Measurements from ENCODE around the gene PARD6A.

DNA sequence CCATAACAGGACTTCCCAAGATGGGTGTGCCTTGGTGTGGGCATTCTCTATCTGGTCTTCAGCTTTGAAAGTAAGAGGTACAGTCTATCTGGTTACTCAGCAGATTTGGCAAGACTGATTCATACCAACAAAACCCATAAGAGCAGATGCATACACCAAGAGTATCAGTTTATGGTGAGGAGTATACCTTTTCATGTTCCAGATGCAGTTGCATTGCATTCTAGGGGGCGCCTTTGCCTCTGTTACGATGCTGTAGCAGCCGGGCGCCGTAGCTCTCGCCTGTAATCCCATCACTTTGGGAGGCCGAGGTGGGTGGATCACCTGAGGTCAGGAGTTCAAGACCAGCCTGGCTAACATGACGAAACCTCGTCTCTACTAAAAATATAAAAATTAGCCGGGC lies 47.0 kb upstream of the PARD6A start:
- TF ChIP-seq RCOR1 (IDR thresholded peaks at IDR 0.05; ENCODE audit: insufficient replicate concordance, low read length) (no peak), MAZ (IDR thresholded peaks at IDR 0.05; ENCODE audit: borderline replicate concordance, low read depth, low read length) (no peak), CTCF (conservative IDR thresholded peaks at IDR 0.05; ENCODE audit: low read depth, low read length) (peak; percentile 6; the same call in 1 of the 2 replicates), SMC3 (IDR thresholded peaks at IDR 0.05; ENCODE audit: low read depth, low read length) (no peak), MAFK (IDR thresholded peaks at IDR 0.05; ENCODE audit: low read depth, low read length) (no peak), FOS (IDR thresholded peaks at IDR 0.05; ENCODE audit: low read depth, low read length) (no peak), POLR2A (IDR thresholded peaks at IDR 0.05; ENCODE audit: low read depth, low read length) (no peak), USF2 (IDR thresholded peaks at IDR 0.05; ENCODE audit: low read depth, low read length) (no peak), CEBPB (IDR thresholded peaks at IDR 0.05; ENCODE audit: low read depth, low read length) (no peak), CHD1 (IDR thresholded peaks at IDR 0.05; ENCODE audit: low read depth, low read length) (no peak)
- TF ChIP-seq, protein P1, sequence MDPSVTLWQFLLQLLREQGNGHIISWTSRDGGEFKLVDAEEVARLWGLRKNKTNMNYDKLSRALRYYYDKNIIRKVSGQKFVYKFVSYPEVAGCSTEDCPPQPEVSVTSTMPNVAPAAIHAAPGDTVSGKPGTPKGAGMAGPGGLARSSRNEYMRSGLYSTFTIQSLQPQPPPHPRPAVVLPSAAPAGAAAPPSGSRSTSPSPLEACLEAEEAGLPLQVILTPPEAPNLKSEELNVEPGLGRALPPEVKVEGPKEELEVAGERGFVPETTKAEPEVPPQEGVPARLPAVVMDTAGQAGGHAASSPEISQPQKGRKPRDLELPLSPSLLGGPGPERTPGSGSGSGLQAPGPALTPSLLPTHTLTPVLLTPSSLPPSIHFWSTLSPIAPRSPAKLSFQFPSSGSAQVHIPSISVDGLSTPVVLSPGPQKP (IDR thresholded peaks at IDR 0.05; ENCODE audit: borderline replicate concordance, low read depth, low read length) = no peak

Data from IMR-90 (cell line).